Activated naive CD8-positive, alpha-beta T cell treated with anti-CD3 and anti-CD28 coated beads, Interleukin-2, amount 50 U/mL, for 24 hours (primary cell): ENCODE data around the gene ZKSCAN2.

ENCODE experiments used
- ATAC-seq: fragments of 150-1000 bp; cut with Tn5 transposase; one replicate; pipeline ENCODE4 v1.10.0; 2021
- DNase-seq: peaks from one replicate; pipeline ENCODE4 v3.0.0; 2021
- H3K27ac Mint-ChIP-seq: one replicate; pipeline ENCODE4 v1.8.0; 2021; ENCODE audit warnings: mild to moderate bottlenecking, mixed read lengths
- H3K27me3 Mint-ChIP-seq: one replicate; pipeline ENCODE4 v1.8.0; 2021; ENCODE audit warnings: mixed read lengths
- H3K36me3 Mint-ChIP-seq: one replicate; pipeline ENCODE4 v1.8.0; 2021; ENCODE audit warnings: low read depth, mixed read lengths
- H3K4me1 Mint-ChIP-seq: one replicate; pipeline ENCODE4 v1.8.0; 2021; ENCODE audit warnings: mixed read lengths
- H3K4me3 Mint-ChIP-seq: one replicate; pipeline ENCODE4 v1.8.0; 2021; ENCODE audit warnings: mild to moderate bottlenecking, moderate library complexity, mixed read lengths
- H3K9me3 Mint-ChIP-seq: one replicate; pipeline ENCODE4 v1.8.0; 2021; ENCODE audit warnings: mixed read lengths

Gene ZKSCAN2

GRCh38 chr16:25257956-25258860 is 563 bp upstream of the ZKSCAN2 start:
- Mint-ChIP-seq H3K9me3 (no peaks in the 10 kb centered on the region), H3K36me3 (peaks cover 37% of the 10 kb centered on the region), H3K27me3 (no peaks in the 10 kb centered on the region), H3K4me3 (peak overlapping the region; percentile 98), H3K27ac (peak overlapping the region; percentile 96), H3K4me1 (peaks cover 47% of the 10 kb centered on the region)
- peak; percentile 82 for DNase-seq
- ATAC-seq, result peak; percentile 58

GRCh38 chr16:25256695-25257469 is 763 bp downstream of the ZKSCAN2 start:
- Mint-ChIP-seq H3K4me1 (peaks cover 46% of the 10 kb centered on the region), H3K4me3 (peak overlapping the region; percentile 98), H3K36me3 (peaks cover 34% of the 10 kb centered on the region), H3K27me3 (no peaks in the 10 kb centered on the region), H3K27ac (peak overlapping the region; percentile 96), H3K9me3 (no peaks in the 10 kb centered on the region)
- no peak for ATAC-seq
- peak; percentile 25 for DNase-seq

GRCh38 chr16:25253322-25253721 is 4.3 kb downstream of the ZKSCAN2 start:
- no peak overlapping the region for H3K27ac Mint-ChIP-seq
- peaks cover 18% of the 10 kb centered on the region for H3K4me1 Mint-ChIP-seq
- no peak for ATAC-seq
- peaks cover 21% of the 10 kb centered on the region for H3K36me3 Mint-ChIP-seq
- H3K9me3 Mint-ChIP-seq, result no peaks in the 10 kb centered on the region
- H3K4me3 Mint-ChIP-seq, result no peak overlapping the region
- no peaks in the 10 kb centered on the region for H3K27me3 Mint-ChIP-seq
- no peak for DNase-seq

- Mint-ChIP-seq H3K4me1 (no peaks in the 10 kb centered on the region), H3K9me3 (peaks cover 6% of the 10 kb centered on the region), H3K27me3 (no peaks in the 10 kb centered on the region), H3K27ac (no peak overlapping the region), H3K4me3 (no peak overlapping the region), H3K36me3 (peaks cover 37% of the 10 kb centered on the region)
- DNase-seq (no peak), ATAC-seq (no peak)
These were observed 7.2 kb downstream of the ZKSCAN2 start for GRCh38 chr16:25250467-25250866.

GRCh38 chr16:25235991-25236390 is 21.7 kb downstream of the ZKSCAN2 start:
- no peak for ATAC-seq
- H3K27ac Mint-ChIP-seq, result no peak overlapping the region
- no peak overlapping the region for H3K4me3 Mint-ChIP-seq
- H3K36me3 Mint-ChIP-seq, result no peaks in the 10 kb centered on the region
- no peaks in the 10 kb centered on the region for H3K4me1 Mint-ChIP-seq
- no peak for DNase-seq
- H3K27me3 Mint-ChIP-seq, result no peaks in the 10 kb centered on the region
- no peaks in the 10 kb centered on the region for H3K9me3 Mint-ChIP-seq

- no peak for DNase-seq
- Mint-ChIP-seq H3K27me3 (no peaks in the 10 kb centered on the region), H3K27ac (no peak overlapping the region), H3K4me1 (peaks cover 3% of the 10 kb centered on the region), H3K4me3 (no peak overlapping the region), H3K36me3 (no peaks in the 10 kb centered on the region), H3K9me3 (no peaks in the 10 kb centered on the region)
- no peak for ATAC-seq
These were observed 29.3 kb downstream of the ZKSCAN2 start for GRCh38 chr16:25228372-25228771.

GRCh38 chr16:25224731-25225319 is 32.8 kb downstream of the ZKSCAN2 start:
- no peak for ATAC-seq
- Mint-ChIP-seq H3K9me3 (no peaks in the 10 kb centered on the region), H3K36me3 (no peaks in the 10 kb centered on the region), H3K27ac (no peak overlapping the region), H3K4me1 (peaks cover 3% of the 10 kb centered on the region), H3K4me3 (no peak overlapping the region), H3K27me3 (no peaks in the 10 kb centered on the region)
- DNase-seq, result no peak

- peaks cover 3% of the 10 kb centered on the region for H3K4me1 Mint-ChIP-seq
- H3K27me3 Mint-ChIP-seq, result no peaks in the 10 kb centered on the region
- no peak for DNase-seq
- no peak overlapping the region for H3K27ac Mint-ChIP-seq
- no peak overlapping the region for H3K4me3 Mint-ChIP-seq
- ATAC-seq, result no peak
- no peaks in the 10 kb centered on the region for H3K9me3 Mint-ChIP-seq
- no peaks in the 10 kb centered on the region for H3K36me3 Mint-ChIP-seq
These were observed 33.7 kb downstream of the ZKSCAN2 start for GRCh38 chr16:25223964-25224363.

- Mint-ChIP-seq H3K4me3 (no peak overlapping the region), H3K9me3 (no peaks in the 10 kb centered on the region), H3K27me3 (no peaks in the 10 kb centered on the region), H3K27ac (no peak overlapping the region), H3K36me3 (no peaks in the 10 kb centered on the region), H3K4me1 (peaks cover 3% of the 10 kb centered on the region)
- DNase-seq (no peak), ATAC-seq (no peak)
These were observed 34.7 kb downstream of the ZKSCAN2 start for GRCh38 chr16:25222959-25223358.

GRCh38 chr16:25219070-25219737 is 38.4 kb downstream of the ZKSCAN2 start:
- ATAC-seq, result no peak
- Mint-ChIP-seq H3K36me3 (no peaks in the 10 kb centered on the region), H3K4me3 (no peak overlapping the region), H3K27me3 (no peaks in the 10 kb centered on the region), H3K9me3 (no peaks in the 10 kb centered on the region), H3K27ac (no peak overlapping the region), H3K4me1 (no peaks in the 10 kb centered on the region)
- DNase-seq, result no peak

- Mint-ChIP-seq H3K27me3 (no peaks in the 10 kb centered on the region), H3K9me3 (no peaks in the 10 kb centered on the region), H3K4me3 (no peak overlapping the region), H3K4me1 (no peaks in the 10 kb centered on the region), H3K27ac (no peak overlapping the region), H3K36me3 (no peaks in the 10 kb centered on the region)
- ATAC-seq (no peak), DNase-seq (no peak)
These were observed 39.7 kb downstream of the ZKSCAN2 start for GRCh38 chr16:25217921-25218320.

GRCh38 chr16:25217112-25217511 is 40.5 kb downstream of the ZKSCAN2 start:
- DNase-seq, result no peak
- Mint-ChIP-seq H3K4me1 (no peaks in the 10 kb centered on the region), H3K36me3 (no peaks in the 10 kb centered on the region), H3K4me3 (no peak overlapping the region), H3K27ac (no peak overlapping the region), H3K27me3 (no peaks in the 10 kb centered on the region), H3K9me3 (no peaks in the 10 kb centered on the region)
- ATAC-seq, result no peak

- Mint-ChIP-seq H3K9me3 (no peaks in the 10 kb centered on the region), H3K27ac (no peak overlapping the region), H3K36me3 (no peaks in the 10 kb centered on the region), H3K27me3 (no peaks in the 10 kb centered on the region), H3K4me3 (no peak overlapping the region), H3K4me1 (peaks cover 4% of the 10 kb centered on the region)
- no peak for ATAC-seq
- no peak for DNase-seq
These were observed 43.8 kb downstream of the ZKSCAN2 start for GRCh38 chr16:25213709-25214397.

GRCh38 chr16:25212636-25213035 is 45.0 kb downstream of the ZKSCAN2 start:
- no peaks in the 10 kb centered on the region for H3K36me3 Mint-ChIP-seq
- no peak overlapping the region for H3K27ac Mint-ChIP-seq
- H3K4me1 Mint-ChIP-seq, result peaks cover 4% of the 10 kb centered on the region
- DNase-seq (no peak), ATAC-seq (no peak)
- H3K4me3 Mint-ChIP-seq, result no peak overlapping the region
- H3K27me3 Mint-ChIP-seq, result no peaks in the 10 kb centered on the region
- H3K9me3 Mint-ChIP-seq, result no peaks in the 10 kb centered on the region
